ENCODE measurements around the gene CCNJL.
A peak's percentile ranks its signal among the peaks of the same experiment; 100 is the strongest.

CCNJL gene

GRCh38 chr5:160272889-160273288 lies 39.5 kb downstream of the CCNJL start:
- no peak overlapping the region for H3K4me3 ChIP-seq (ENCODE audit: low read depth, low read length)
- TF ChIP-seq CTCF (IDR thresholded peaks at IDR 0.05; ENCODE audit: low read depth, low read length, missing control alignments), result no peak
- no peak for DNase-seq (ENCODE audit: low read depth)

GRCh38 chr5:160272264-160272663 lies 40.1 kb downstream of the CCNJL start:
- no peak for DNase-seq (ENCODE audit: low read depth)
- H3K4me3 ChIP-seq (ENCODE audit: low read depth, low read length), result no peak overlapping the region
- no peak for TF ChIP-seq CTCF (IDR thresholded peaks at IDR 0.05; ENCODE audit: low read depth, low read length, missing control alignments)

GRCh38 chr5:160271836-160272235 lies 40.5 kb downstream of the CCNJL start:
- no peak for DNase-seq (ENCODE audit: low read depth)
- H3K4me3 ChIP-seq (ENCODE audit: low read depth, low read length), result no peak overlapping the region
- no peak for TF ChIP-seq CTCF (IDR thresholded peaks at IDR 0.05; ENCODE audit: low read depth, low read length, missing control alignments)

- peak; percentile 13 for DNase-seq (ENCODE audit: low read depth)
- no peak overlapping the region for H3K4me3 ChIP-seq (ENCODE audit: low read depth, low read length)
- TF ChIP-seq CTCF (IDR thresholded peaks at IDR 0.05; ENCODE audit: low read depth, low read length, missing control alignments), result no peak
Observed at GRCh38 chr5:160271396-160271795, 41.0 kb downstream of the CCNJL start.

- DNase-seq (ENCODE audit: low read depth), result no peak
- no peak overlapping the region for H3K4me3 ChIP-seq (ENCODE audit: low read depth, low read length)
- no peak for TF ChIP-seq CTCF (IDR thresholded peaks at IDR 0.05; ENCODE audit: low read depth, low read length, missing control alignments)
Observed at GRCh38 chr5:160270704-160271103, 41.7 kb downstream of the CCNJL start.

- DNase-seq (ENCODE audit: low read depth), result no peak
- TF ChIP-seq CTCF (IDR thresholded peaks at IDR 0.05; ENCODE audit: low read depth, low read length, missing control alignments), result no peak
Observed at GRCh38 chr5:160269017-160269416, 43.3 kb downstream of the CCNJL start.

GRCh38 chr5:160268121-160268520 lies 44.2 kb downstream of the CCNJL start:
- no peak overlapping the region for H3K4me3 ChIP-seq (ENCODE audit: low read depth, low read length)
- no peak for DNase-seq (ENCODE audit: low read depth)
- TF ChIP-seq CTCF (IDR thresholded peaks at IDR 0.05; ENCODE audit: low read depth, low read length, missing control alignments), result no peak

More at GRCh38 chr5:160269017-160269416, 43.3 kb downstream of the CCNJL start:
- H3K4me3 ChIP-seq (ENCODE audit: low read depth, low read length), result no peak overlapping the region
